Suprapubic skin (tissue), 4 donors: ENCODE measurements around the gene SARS1. TPM values are rescaled to one million over a fixed set of nuclear protein-coding genes. Genes with fewer than 3 reads are reported as not detected.

Source experiments
- DNase-seq, 2 donors: peaks; one replicate each; pipeline ENCODE4 v3.0.0-alpha.2; 2019; ENCODE audit warnings: low spot score in 2 of 2
- H3K27ac ChIP-seq: fragments of 200-600 bp; sonication (generic); one replicate; pipeline ENCODE4 v1.5.1; 2019
- H3K27me3 ChIP-seq: fragments of 200-600 bp; sonication (generic); one replicate; pipeline ENCODE4 v1.5.1; 2019
- H3K36me3 ChIP-seq: fragments of 200-600 bp; sonication (generic); one replicate; pipeline ENCODE4 v1.5.1; 2019
- H3K4me1 ChIP-seq: fragments of 200-600 bp; sonication (generic); one replicate; pipeline ENCODE4 v1.5.1; 2019
- H3K4me3 ChIP-seq: fragments of 200-600 bp; sonication (generic); one replicate; pipeline ENCODE4 v1.5.1; 2019; ENCODE audit warnings: mild to moderate bottlenecking
- H3K9me3 ChIP-seq: fragments of 200-600 bp; sonication (generic); one replicate; pipeline ENCODE4 v1.5.1; 2019
- EP300 ChIP-seq: sonication (generic); formaldehyde crosslinking; IDR thresholded peaks from one replicate; pipeline ENCODE4 v1.6.1; 2017; ENCODE audit warnings: antibody characterized with exemption
- POLR2A ChIP-seq, 2 donors: fragments of 450-650 bp; IDR thresholded peaks; one replicate each; pipeline ENCODE4 v1.6.1; 2017; ENCODE audit warnings: antibody characterized with exemption in 2 of 2, mild to moderate bottlenecking in 2 of 2, moderate library complexity in 2 of 2
- POLR2AphosphoS5 ChIP-seq, 3 donors: sonication (generic); formaldehyde crosslinking; IDR thresholded peaks; one replicate each; pipeline ENCODE4 v1.6.1; 2017; ENCODE audit warnings: antibody characterized with exemption in 3 of 3
- WGBS: methylation state at CpG from one replicate; pipeline ENCODE4 v1.1.5; 2018; 5-methylcytosine and 5-hydroxymethylcytosine counted together
- total RNA-seq, 4 donors: library from RNA; depleted of rRNA; stranded (reverse); fragments of >200 nt; gene quantifications; one replicate each; pipeline ENCODE4 v1.1.0, GENCODE V29; 2016
- TF ChIP-seq, protein P1 (sequence below), 2 donors: fragments of 200-600 bp in 1 of 2; fragments of 450-650 bp in 1 of 2; sonication (generic) in 1 of 2; IDR thresholded peaks; one replicate each; pipeline ENCODE4 v1.5.1; 2016 to 2019; ENCODE audit warnings: antibody characterized with exemption in 2 of 2, mild to moderate bottlenecking in 1 of 2, moderate library complexity in 1 of 2

The SARS1 gene
- total RNA-seq, 4 donors from 2014 or later: 144 to 169 (median 160) TPM

DNA sequence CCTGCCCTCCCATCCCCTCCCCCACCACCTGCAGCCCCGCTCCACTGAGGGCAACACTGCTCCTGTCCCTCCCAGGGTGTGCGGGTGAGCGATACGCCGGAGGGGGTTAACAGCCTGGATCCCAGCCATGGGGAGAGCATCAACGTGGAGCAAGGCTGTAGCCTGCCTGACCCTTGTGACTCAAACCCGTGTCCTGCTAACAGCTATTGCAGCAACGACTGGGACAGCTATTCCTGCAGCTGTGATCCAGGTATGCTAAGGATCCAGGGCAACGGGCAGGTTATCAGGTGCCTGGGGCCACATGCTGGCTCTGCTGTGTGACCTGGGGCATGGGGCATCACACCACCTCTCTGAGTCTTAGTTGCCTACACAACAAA is 50.6 kb downstream of the SARS1 start:
- WGBS: 73% methylated on average over 8 of the region's 9 CpGs
- TF ChIP-seq POLR2A (IDR thresholded peaks at IDR 0.05) (no peak), EP300 (no peak), POLR2AphosphoS5 (IDR thresholded peaks at IDR 0.05) (no peak)
- TF ChIP-seq, protein P1, sequence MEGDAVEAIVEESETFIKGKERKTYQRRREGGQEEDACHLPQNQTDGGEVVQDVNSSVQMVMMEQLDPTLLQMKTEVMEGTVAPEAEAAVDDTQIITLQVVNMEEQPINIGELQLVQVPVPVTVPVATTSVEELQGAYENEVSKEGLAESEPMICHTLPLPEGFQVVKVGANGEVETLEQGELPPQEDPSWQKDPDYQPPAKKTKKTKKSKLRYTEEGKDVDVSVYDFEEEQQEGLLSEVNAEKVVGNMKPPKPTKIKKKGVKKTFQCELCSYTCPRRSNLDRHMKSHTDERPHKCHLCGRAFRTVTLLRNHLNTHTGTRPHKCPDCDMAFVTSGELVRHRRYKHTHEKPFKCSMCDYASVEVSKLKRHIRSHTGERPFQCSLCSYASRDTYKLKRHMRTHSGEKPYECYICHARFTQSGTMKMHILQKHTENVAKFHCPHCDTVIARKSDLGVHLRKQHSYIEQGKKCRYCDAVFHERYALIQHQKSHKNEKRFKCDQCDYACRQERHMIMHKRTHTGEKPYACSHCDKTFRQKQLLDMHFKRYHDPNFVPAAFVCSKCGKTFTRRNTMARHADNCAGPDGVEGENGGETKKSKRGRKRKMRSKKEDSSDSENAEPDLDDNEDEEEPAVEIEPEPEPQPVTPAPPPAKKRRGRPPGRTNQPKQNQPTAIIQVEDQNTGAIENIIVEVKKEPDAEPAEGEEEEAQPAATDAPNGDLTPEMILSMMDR (IDR thresholded peaks at IDR 0.05): no peak
- no peak overlapping the region for H3K4me3 ChIP-seq
- peaks cover 34% of the 10 kb centered on the region for H3K36me3 ChIP-seq
- H3K9me3 ChIP-seq: no peaks in the 10 kb centered on the region
- no peaks in the 10 kb centered on the region for H3K27me3 ChIP-seq
- H3K27ac ChIP-seq: no peak overlapping the region
- no peak for DNase-seq
- peaks cover 31% of the 10 kb centered on the region for H3K4me1 ChIP-seq

- no peak for DNase-seq
- WGBS: 100% methylated on average over 1 of the region's 4 CpGs
- peaks cover 40% of the 10 kb centered on the region for H3K36me3 ChIP-seq
These were observed 51.3 kb downstream of the SARS1 start for GRCh38 chr1:109265016-109265415.

GRCh38 chr1:109265741-109266330 is 52.1 kb downstream of the SARS1 start:
- H3K27me3 ChIP-seq: no peaks in the 10 kb centered on the region
- no peaks in the 10 kb centered on the region for H3K9me3 ChIP-seq
- no peak overlapping the region for H3K27ac ChIP-seq
- H3K36me3 ChIP-seq: peaks cover 40% of the 10 kb centered on the region
- H3K4me1 ChIP-seq: peaks cover 31% of the 10 kb centered on the region
- no peak for TF ChIP-seq EP300
- TF ChIP-seq POLR2AphosphoS5 (IDR thresholded peaks at IDR 0.05): no peak
- TF ChIP-seq, protein P1 (IDR thresholded peaks at IDR 0.05): no peak
- TF ChIP-seq POLR2A (IDR thresholded peaks at IDR 0.05): no peak
- no peak for DNase-seq
- WGBS: 84% methylated on average over 9 of the region's 13 CpGs
- no peak overlapping the region for H3K4me3 ChIP-seq

More at GRCh38 chr1:109265016-109265415, 51.3 kb downstream of the SARS1 start:
- no peak overlapping the region for H3K4me3 ChIP-seq
- no peak overlapping the region for H3K27ac ChIP-seq
- H3K9me3 ChIP-seq: no peaks in the 10 kb centered on the region
- H3K27me3 ChIP-seq: no peaks in the 10 kb centered on the region
- TF ChIP-seq, protein P1 (IDR thresholded peaks at IDR 0.05): no peak
- TF ChIP-seq POLR2AphosphoS5 (IDR thresholded peaks at IDR 0.05) (no peak), EP300 (no peak), POLR2A (IDR thresholded peaks at IDR 0.05) (no peak)
- H3K4me1 ChIP-seq: peaks cover 31% of the 10 kb centered on the region

DNA sequence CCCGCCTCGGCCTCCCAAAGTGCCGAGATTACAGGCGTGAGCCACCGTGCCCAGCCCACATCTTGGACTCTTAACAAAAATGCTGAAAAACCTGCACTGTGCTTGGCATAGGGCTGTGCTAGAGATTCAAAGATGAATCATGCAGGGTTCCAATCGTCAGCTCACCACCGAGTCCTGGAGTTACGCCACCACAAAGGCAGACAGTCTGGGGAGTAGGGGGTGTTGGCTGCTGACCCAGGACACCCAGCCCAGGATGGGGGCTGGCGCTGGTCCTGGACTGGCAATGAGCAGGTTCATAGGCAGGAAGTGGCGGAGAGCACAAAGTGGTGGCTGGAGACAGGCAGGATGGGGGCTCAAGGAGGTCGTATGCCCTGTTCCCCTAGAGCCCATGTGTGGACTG is 53.2 kb downstream of the SARS1 start:
- H3K9me3 ChIP-seq: no peaks in the 10 kb centered on the region
- H3K36me3 ChIP-seq: peaks cover 44% of the 10 kb centered on the region
- DNase-seq: no peak
- 57% methylated on average over 11 of the region's 11 CpGs for WGBS
- H3K4me1 ChIP-seq: peaks cover 30% of the 10 kb centered on the region
- no peak overlapping the region for H3K4me3 ChIP-seq
- peak overlapping the region; percentile 21 for H3K27ac ChIP-seq
- TF ChIP-seq, protein P1 (IDR thresholded peaks at IDR 0.05): no peak
- peak in 1 of 3 donors; percentile 46 for TF ChIP-seq POLR2AphosphoS5 (IDR thresholded peaks at IDR 0.05)
- no peaks in the 10 kb centered on the region for H3K27me3 ChIP-seq

- H3K27ac ChIP-seq: peak overlapping the region; percentile 21
- peaks cover 49% of the 10 kb centered on the region for H3K36me3 ChIP-seq
- 88% methylated on average over 3 of the region's 17 CpGs for WGBS
These were observed 54.1 kb downstream of the SARS1 start for GRCh38 chr1:109267743-109268300.

More at GRCh38 chr1:109267743-109268300, 54.1 kb downstream of the SARS1 start:
- no peak for DNase-seq
- Histone ChIP-seq H3K9me3 (no peaks in the 10 kb centered on the region), H3K4me3 (no peak overlapping the region), H3K4me1 (peaks cover 26% of the 10 kb centered on the region), H3K27me3 (no peaks in the 10 kb centered on the region)
- no peak for TF ChIP-seq POLR2AphosphoS5 (IDR thresholded peaks at IDR 0.05)
- TF ChIP-seq POLR2A (IDR thresholded peaks at IDR 0.05): no peak
